ENCODE data around the gene EPHA7.

EPHA7 gene

GRCh38 chr6:93235775-93236174, 183.6 kb downstream of the EPHA7 start:
- no peak for TF ChIP-seq CTCF (IDR thresholded peaks at IDR 0.05; ENCODE audit: low read depth, low read length)
- DNase-seq (ENCODE audit: extremely low read depth, low read depth), result no peak

GRCh38 chr6:93226822-93227221, 192.5 kb downstream of the EPHA7 start:
- no peak for TF ChIP-seq CTCF (IDR thresholded peaks at IDR 0.05; ENCODE audit: low read depth, low read length)
- DNase-seq (ENCODE audit: extremely low read depth, low read depth), result no peak

- DNase-seq (ENCODE audit: extremely low read depth, low read depth), result no peak
- no peak for TF ChIP-seq CTCF (IDR thresholded peaks at IDR 0.05; ENCODE audit: low read depth, low read length)
Observed at GRCh38 chr6:93222071-93222851, 197.1 kb downstream of the EPHA7 start.

GRCh38 chr6:93219447-93219846, 199.9 kb downstream of the EPHA7 start:
- TF ChIP-seq CTCF (IDR thresholded peaks at IDR 0.05; ENCODE audit: low read depth, low read length), result no peak
- DNase-seq (ENCODE audit: extremely low read depth, low read depth), result no peak

- no peak for DNase-seq (ENCODE audit: extremely low read depth, low read depth)
- no peak for TF ChIP-seq CTCF (IDR thresholded peaks at IDR 0.05; ENCODE audit: low read depth, low read length)
Observed at GRCh38 chr6:93218096-93218495, 201.3 kb downstream of the EPHA7 start.

- no peak for TF ChIP-seq CTCF (IDR thresholded peaks at IDR 0.05; ENCODE audit: low read depth, low read length)
- no peak for DNase-seq (ENCODE audit: extremely low read depth, low read depth)
Observed at GRCh38 chr6:93213028-93213427, 206.3 kb downstream of the EPHA7 start.

- DNase-seq (ENCODE audit: extremely low read depth, low read depth), result no peak
- TF ChIP-seq CTCF (IDR thresholded peaks at IDR 0.05; ENCODE audit: low read depth, low read length), result no peak
Observed at GRCh38 chr6:93210908-93211307, 208.5 kb downstream of the EPHA7 start.

Data from AG09319 (cell line).